Psoas muscle (tissue), 8 donors: ENCODE results near the gene CCN2. TPM values are rescaled to one million over a fixed set of nuclear protein-coding genes. Genes with fewer than 3 reads are reported as not detected.
"Not testable (repeated sequence)": the region's sequence is repeated elsewhere in the genome, so short reads cannot be mapped to it uniquely, and the experiment has no call there.

Experiments used
- ATAC-seq, 4 donors: fragments of 200-7000 bp; cut with Tn5 transposase; one replicate each; pipeline ENCODE4 v1.9.1; 2020; ENCODE audit warnings: moderate library complexity in 3 of 4, mild to moderate bottlenecking in 2 of 4
- DNase-seq, 2 donors: peaks; one replicate each; pipeline ENCODE4 v3.0.0-alpha.2; 2020
- H3K27ac ChIP-seq: fragments of 200-600 bp; one replicate; pipeline ENCODE4 v1.8.0; 2022
- H3K27me3 ChIP-seq, 3 donors: fragments of 200-600 bp in 1 of 3; one replicate each; pipeline versions ENCODE4 v1.6.1 to v1.8.0; 2013 to 2022; ENCODE audit warnings: low read length in 2 of 3, mild to moderate bottlenecking in 2 of 3, moderate library complexity in 1 of 3; ENCODE audit not compliant: insufficient read depth in 3 of 3
- H3K36me3 ChIP-seq, 2 donors: fragments of 200-600 bp in 1 of 2; one replicate each; pipeline versions ENCODE4 v1.6.1 to v1.8.0; 2013 to 2022; ENCODE audit warnings: low read depth in 1 of 2, mild to moderate bottlenecking in 1 of 2, moderate library complexity in 1 of 2; ENCODE audit not compliant: insufficient read depth in 1 of 2
- H3K4me1 ChIP-seq: fragments of 200-600 bp; one replicate; pipeline ENCODE4 v1.8.0; 2022
- H3K4me3 ChIP-seq: fragments of 200-600 bp; one replicate; pipeline ENCODE4 v1.8.0; 2022; ENCODE audit warnings: mild to moderate bottlenecking
- H3K9me3 ChIP-seq: fragments of 200-600 bp; one replicate; pipeline ENCODE4 v1.8.0; 2022
- WGBS, 3 donors: extraction: QIAGEN DNeasy Blood & Tissue Kit; methylation state at CpG; one replicate each; pipeline versions ENCODE4 v1.1.6 to v1.1.7; 2013; 5-methylcytosine and 5-hydroxymethylcytosine counted together
- intact Hi-C, 2 donors: fragments of 100-400 bp; cut with DNase I; formaldehyde crosslinking; loops; one replicate each; pipeline versions ENCODE4 v1.11.0 to v1.14.2; 2022
- polyA plus RNA-seq, 3 donors: library from polyadenylated mRNA; stranded (reverse); fragments of 200-250 nt; gene quantifications; one replicate each; pipeline ENCODE4 v1.2.3, GENCODE V29; 2013
- total RNA-seq, 4 donors: library from RNA; stranded (reverse); fragmentation: NEBNext Ultra II Directional in 2 of 4; extraction: Animal tissue kit (Norgen Biotek cat#: 25700) in 2 of 4; gene quantifications; one replicate each; pipeline versions ENCODE4 v1.2.1 to v1.2.4, GENCODE V29; 2021 to 2023
- TF ChIP-seq, protein P1 (sequence below): fragments of 200-600 bp; IDR thresholded peaks from one replicate; pipeline ENCODE4 v1.8.0; 2022; ENCODE audit warnings: antibody characterized with exemption
- donor health status: healthy with polysubstance abuse.
- donor health status: DM: no; HTN: no; CAD: no; lungs with moderate emphysema.
- donor health status: Bipolar disorder and iron deficiency.
- donor health status: healthy.
- donor health status: DM: yes; HTN: yes; CAD: no.
- donor health status: DM: no; HTN: no; CAD: no.
- donor health status: DM: no; HTN: no; CAD: no.
- donor health status: DM: yes; HTN: yes; CAD: no.

Gene CCN2
- total and polyA plus RNA-seq, 7 donors: 4.1 to 25.0 (median 14.3) TPM

- no peaks in the 10 kb centered on the region for H3K36me3 ChIP-seq
- H3K4me1 ChIP-seq: no peaks in the 10 kb centered on the region
- no peaks in the 10 kb centered on the region for H3K9me3 ChIP-seq
- TF ChIP-seq, protein P1, sequence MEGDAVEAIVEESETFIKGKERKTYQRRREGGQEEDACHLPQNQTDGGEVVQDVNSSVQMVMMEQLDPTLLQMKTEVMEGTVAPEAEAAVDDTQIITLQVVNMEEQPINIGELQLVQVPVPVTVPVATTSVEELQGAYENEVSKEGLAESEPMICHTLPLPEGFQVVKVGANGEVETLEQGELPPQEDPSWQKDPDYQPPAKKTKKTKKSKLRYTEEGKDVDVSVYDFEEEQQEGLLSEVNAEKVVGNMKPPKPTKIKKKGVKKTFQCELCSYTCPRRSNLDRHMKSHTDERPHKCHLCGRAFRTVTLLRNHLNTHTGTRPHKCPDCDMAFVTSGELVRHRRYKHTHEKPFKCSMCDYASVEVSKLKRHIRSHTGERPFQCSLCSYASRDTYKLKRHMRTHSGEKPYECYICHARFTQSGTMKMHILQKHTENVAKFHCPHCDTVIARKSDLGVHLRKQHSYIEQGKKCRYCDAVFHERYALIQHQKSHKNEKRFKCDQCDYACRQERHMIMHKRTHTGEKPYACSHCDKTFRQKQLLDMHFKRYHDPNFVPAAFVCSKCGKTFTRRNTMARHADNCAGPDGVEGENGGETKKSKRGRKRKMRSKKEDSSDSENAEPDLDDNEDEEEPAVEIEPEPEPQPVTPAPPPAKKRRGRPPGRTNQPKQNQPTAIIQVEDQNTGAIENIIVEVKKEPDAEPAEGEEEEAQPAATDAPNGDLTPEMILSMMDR: no peak
- ATAC-seq: no peak
- WGBS, 3 donors: 85 to 89% (median 87%) methylated on average over 2 of the region's 2 CpGs
- peaks cover 0 to 4% (median 2%) of the 10 kb centered on the region in 3 donors for H3K27me3 ChIP-seq
- DNase-seq: no peak
- intact Hi-C loops: loop anchor here in 1 of 2 donors (10.0 kb wide), 1 partner anchor 568 kb away; no protein-coding TSS in a partner anchor
- no peak overlapping the region for H3K4me3 ChIP-seq
- no peak overlapping the region for H3K27ac ChIP-seq
These were observed 34.3 kb downstream of the CCN2 start for GRCh38 chr6:131916847-131917246.

DNA sequence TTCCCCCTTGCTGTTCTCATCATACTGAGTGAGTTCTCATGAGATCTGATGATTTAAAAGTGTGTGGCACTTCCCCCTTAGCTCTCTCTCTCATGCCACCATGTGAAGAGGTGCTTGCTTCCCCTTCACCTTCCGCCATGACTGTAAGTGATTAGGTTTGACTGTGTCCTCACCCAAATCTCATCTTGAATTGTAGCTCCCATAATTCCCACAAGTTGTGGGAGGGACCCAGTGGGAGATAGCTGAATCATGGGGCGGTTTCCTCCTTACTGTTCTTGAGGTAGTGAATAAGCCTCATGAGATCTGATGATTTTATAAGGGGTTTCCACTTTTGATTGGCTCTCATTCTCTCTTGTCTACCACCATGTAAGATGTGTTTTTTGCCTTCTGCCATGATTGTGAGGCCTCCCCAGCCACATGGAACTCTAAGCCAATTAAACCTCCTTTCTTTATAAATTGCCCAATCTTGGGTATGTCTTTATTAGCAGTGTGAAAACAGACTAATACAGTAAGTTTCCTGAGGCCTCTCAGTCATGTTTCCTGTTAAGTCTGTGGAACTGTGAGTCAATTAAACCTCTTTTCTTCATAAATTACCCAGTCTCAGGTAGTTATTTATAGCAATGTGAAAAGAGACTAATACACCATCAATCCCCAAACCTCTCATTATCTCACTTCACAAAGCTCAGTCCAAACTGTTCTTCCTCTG is 34.9 kb downstream of the CCN2 start:
- H3K27ac ChIP-seq, H3K36me3 ChIP-seq, H3K4me1 ChIP-seq, H3K27me3 ChIP-seq, DNase-seq, ATAC-seq, H3K9me3 ChIP-seq, H3K4me3 ChIP-seq: not testable (repeated sequence)
- 96 to 97% (median 97%) methylated on average over 2 of the region's 2 CpGs for WGBS, 3 donors
- intact Hi-C loops: loop anchor here in 1 of 2 donors (10.0 kb wide), 1 partner anchor 569 kb away; no protein-coding TSS in a partner anchor

DNA sequence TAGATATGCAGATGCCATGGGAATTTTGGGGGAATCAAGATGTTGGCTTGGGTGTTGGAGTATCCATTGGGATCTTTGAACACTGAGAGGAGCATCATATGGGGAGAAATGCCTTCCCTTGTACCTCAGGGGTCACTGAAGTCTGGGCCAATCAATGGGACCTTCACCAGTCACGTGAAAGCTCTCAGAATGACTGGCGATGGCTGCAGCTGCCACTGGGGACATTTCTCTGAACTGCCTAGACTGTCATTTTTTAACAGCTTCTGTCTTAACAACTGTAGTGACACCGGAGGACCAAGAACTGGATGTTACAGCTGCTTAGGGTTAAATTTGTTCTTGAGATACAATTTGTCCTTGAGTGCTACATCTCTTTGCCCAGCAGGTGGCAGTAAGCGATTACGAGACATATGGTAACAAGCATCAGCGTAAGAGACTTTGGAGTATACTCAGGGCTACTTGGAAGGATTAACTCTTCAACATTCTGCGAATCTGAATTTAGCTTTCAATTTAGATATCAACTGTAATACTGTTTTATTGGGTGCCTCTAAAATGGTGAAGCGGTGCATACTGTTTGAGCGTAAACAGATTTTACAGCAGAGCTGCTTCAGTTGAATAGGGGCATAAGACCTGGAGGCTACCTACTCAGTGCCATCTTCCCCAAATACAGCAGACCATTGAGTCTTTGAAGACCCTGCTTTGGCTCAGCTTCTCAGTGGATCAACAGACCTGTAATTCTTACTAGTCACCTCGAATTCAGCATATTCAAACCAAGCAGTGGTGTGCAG is 36.0 kb downstream of the CCN2 start:
- ATAC-seq (peak; percentile 49 to 79 (median 62)), DNase-seq (peak in 1 of 2 donors; percentile 38)
- TF ChIP-seq, protein P1: peak; percentile 82
- WGBS, 3 donors: 27 to 35% (median 30%) methylated on average over 10 of the region's 10 CpGs
- H3K27me3 ChIP-seq: peaks cover 0 to 6% (median 4%) of the 10 kb centered on the region in 3 donors
- no peak overlapping the region for H3K27ac ChIP-seq
- H3K4me3 ChIP-seq: no peak overlapping the region
- H3K4me1 ChIP-seq: no peaks in the 10 kb centered on the region
- H3K36me3 ChIP-seq: no peaks in the 10 kb centered on the region
- intact Hi-C loops: loop anchor here (5.0 to 10.0 kb wide), 3 partner anchors 128 to 570 kb away; no protein-coding TSS in a partner anchor
- no peaks in the 10 kb centered on the region for H3K9me3 ChIP-seq

- TF ChIP-seq, protein P1: no peak
- no peaks in the 10 kb centered on the region for H3K4me1 ChIP-seq
- ATAC-seq (no peak), DNase-seq (no peak)
- WGBS, 3 donors: 45 to 61% (median 50%) methylated on average over 1 of the region's 1 CpG
- no peaks in the 10 kb centered on the region for H3K9me3 ChIP-seq
- intact Hi-C loops: loop anchor here (5.0 to 10.0 kb wide), 3 partner anchors 127 to 571 kb away; no protein-coding TSS in a partner anchor
- no peak overlapping the region for H3K27ac ChIP-seq
- H3K36me3 ChIP-seq: no peaks in the 10 kb centered on the region
- peaks cover 0 to 6% (median 4%) of the 10 kb centered on the region in 3 donors for H3K27me3 ChIP-seq
- no peak overlapping the region for H3K4me3 ChIP-seq
These were observed 36.9 kb downstream of the CCN2 start for GRCh38 chr6:131914234-131914633.

DNA sequence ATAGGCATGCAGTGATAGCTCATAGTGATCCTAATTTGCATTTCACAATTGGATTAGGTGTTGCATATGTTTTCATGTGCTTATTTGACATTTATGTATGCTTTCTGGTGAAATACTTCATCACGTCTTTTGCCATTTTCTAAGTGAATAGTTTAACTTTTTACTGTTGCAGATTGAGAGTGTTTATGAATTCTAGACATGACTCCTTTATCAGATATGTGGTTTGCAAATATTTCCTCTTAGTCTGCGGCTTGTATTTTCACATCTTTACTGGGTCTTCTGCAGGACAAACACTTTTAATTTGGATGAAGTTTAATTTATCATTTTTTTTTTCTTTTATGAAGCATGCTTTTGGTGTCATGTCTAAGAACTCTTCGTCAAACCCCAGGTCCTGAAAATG is 39.2 kb downstream of the CCN2 start:
- no peaks in the 10 kb centered on the region for H3K36me3 ChIP-seq
- no peak overlapping the region for H3K4me3 ChIP-seq
- peaks cover 0 to 6% (median 4%) of the 10 kb centered on the region in 3 donors for H3K27me3 ChIP-seq
- no peaks in the 10 kb centered on the region for H3K4me1 ChIP-seq
- no peak overlapping the region for H3K27ac ChIP-seq
- ATAC-seq (no peak), DNase-seq (no peak)
- TF ChIP-seq, protein P1: no peak
- H3K9me3 ChIP-seq: no peaks in the 10 kb centered on the region
- intact Hi-C loops: loop anchor here (2.0 to 10.0 kb wide), 4 partner anchors 125 to 573 kb away; no protein-coding TSS in a partner anchor
- 67 to 84% (median 80%) methylated on average over 3 of the region's 3 CpGs for WGBS, 3 donors
